HCT116 (cell line): Measurements from ENCODE around the gene STAG3. TPM values are rescaled to one million over a fixed set of nuclear protein-coding genes. Genes with fewer than 3 reads are reported as not detected.

Source experiments
- ATAC-seq: fragments of 200-7000 bp; cut with Tn5 transposase; 2 replicates; pipeline ENCODE4 v1.9.1; 2020; ENCODE audit warnings: mild to moderate bottlenecking, moderate library complexity
- BruUV-seq: library from RNA; stranded (reverse); fragments of 400-500 nt; replicated peaks from 2 replicates; lab custom pipeline; 2021; lab: Mats Ljungman, UMichigan
- CTCF ChIA-PET: fragments of 300-600 bp; sonication (Branson Sonifier 250); formaldehyde crosslinking; loops from one replicate; lab custom pipeline; 2021; ENCODE audit warnings: antibody characterized with exemption; lab: Charles Lee
- POLR2A ChIA-PET: fragments of 300-600, 350-600 bp; sonication (Branson Sonifier 250); formaldehyde crosslinking; loops from one replicate; lab custom pipeline; 2021; ENCODE audit warnings: antibody characterized with exemption; lab: Charles Lee
- RAD21 ChIA-PET, 2 experiments: fragments of 300-600 bp; sonication (Branson Sonifier 250); formaldehyde crosslinking; loops; one replicate each; lab custom pipeline; 2023; ENCODE audit warnings: low total read pairs in 2 of 2; ENCODE audit not compliant: uncharacterized antibody in 2 of 2, unreplicated experiment in 2 of 2, low non-redundant PET in 1 of 2; lab: Charles Lee
- DNase-seq: peaks from one replicate; pipeline ENCODE4 v3.0.0-alpha.2; 2010; ENCODE audit warnings: low read depth, low spot score
- H2AFZ ChIP-seq: fragments of 200-600 bp; shearing (Covaris generic), sonication (generic); 2 replicates; pipeline ENCODE4 v1.6.1; 2017; ENCODE audit warnings: low read depth, mixed run types, mixed read lengths, antibody characterized with exemption, low read length; ENCODE audit not compliant: poor library complexity, severe bottlenecking
- H3K27ac ChIP-seq: 2 replicates; pipeline ENCODE4 v1.5.1; 2012; ENCODE audit warnings: low read depth, low read length
- H3K27me3 ChIP-seq: fragments of 200-600 bp; sonication (generic); 2 replicates; pipeline ENCODE4 v1.6.1; 2016; ENCODE audit warnings: mixed run types, low read length, mixed read lengths; ENCODE audit not compliant: insufficient read depth
- H3K36me3 ChIP-seq, 2 experiments: fragments of 200-500 bp in 1 of 2; fragments of 200-600 bp in 1 of 2; sonication (Bioruptor generic) in 1 of 2; sonication (generic) in 1 of 2; 2 replicates each; pipeline versions ENCODE4 v1.5.1 to v1.6.1; 2014 to 2016; ENCODE audit warnings: low read length in 2 of 2, inconsistent platforms in 1 of 2, mixed read lengths in 1 of 2, mixed run types in 1 of 2; ENCODE audit not compliant: insufficient read depth in 2 of 2, control insufficient read depth in 1 of 2
- H3K4me1 ChIP-seq, 2 experiments: fragments of 200-600 bp in 1 of 2; sonication (generic) in 1 of 2; 2 replicates each; pipeline versions ENCODE4 v1.5.1 to v1.6.1; 2012 to 2017; ENCODE audit warnings: low read length in 2 of 2, inconsistent platforms in 1 of 2, mild to moderate bottlenecking in 1 of 2, mixed read lengths in 1 of 2, mixed run types in 1 of 2, moderate library complexity in 1 of 2; ENCODE audit not compliant: insufficient read depth in 2 of 2, control insufficient read depth in 1 of 2
- H3K4me2 ChIP-seq: fragments of 200-600 bp; sonication (generic); 2 replicates; pipeline ENCODE4 v1.6.1; 2017; ENCODE audit warnings: mixed run types, low read length, mixed read lengths
- H3K4me3 ChIP-seq, 2 experiments: fragments of 200-600 bp in 1 of 2; sonication (generic) in 1 of 2; replicated peaks in 1 of 2; 2 replicates each; pipeline ENCODE4 v1.5.1; 2011 to 2016; ENCODE audit warnings: low read length in 2 of 2, control low read depth in 1 of 2, low read depth in 1 of 2, mild to moderate bottlenecking in 1 of 2, mixed read lengths in 1 of 2, mixed run types in 1 of 2
- H3K79me2 ChIP-seq: fragments of 200-600 bp; sonication (generic); 2 replicates; pipeline ENCODE4 v1.6.1; 2017; ENCODE audit warnings: mild to moderate bottlenecking, mixed run types, low read length, moderate library complexity, mixed read lengths; ENCODE audit not compliant: insufficient read depth
- H3K9ac ChIP-seq: fragments of 200-600 bp; sonication (generic); 2 replicates; pipeline ENCODE4 v1.6.1; 2016; ENCODE audit warnings: low read length, mixed read lengths
- H3K9me2 ChIP-seq: fragments of 200-600 bp; sonication (generic), shearing (Covaris generic); 2 replicates; pipeline ENCODE4 v1.6.1; 2017; ENCODE audit warnings: mixed run types, mild to moderate bottlenecking, moderate library complexity; ENCODE audit not compliant: insufficient read depth
- H3K9me3 ChIP-seq, 2 experiments: fragments of 200-500 bp in 1 of 2; fragments of 200-600 bp in 1 of 2; sonication (Bioruptor generic) in 1 of 2; sonication (generic) in 1 of 2; 2 replicates each; pipeline ENCODE4 v1.6.1; 2014 to 2017; ENCODE audit warnings: low read length in 2 of 2, mixed read lengths in 2 of 2, inconsistent platforms in 1 of 2, low read depth in 1 of 2, mild to moderate bottlenecking in 1 of 2, mixed run types in 1 of 2, moderate library complexity in 1 of 2; ENCODE audit not compliant: control insufficient read depth in 1 of 2, insufficient read depth in 1 of 2
- H4K20me1 ChIP-seq: fragments of 200-600 bp; sonication (generic), shearing (Covaris generic); 2 replicates; pipeline ENCODE4 v1.6.1; 2017; ENCODE audit warnings: mixed run types, mild to moderate bottlenecking, moderate library complexity; ENCODE audit not compliant: insufficient read depth
- ATF3 ChIP-seq: IDR thresholded peaks from 2 replicates; pipeline ENCODE4 v1.6.1; 2012
- CBX3 ChIP-seq: IDR thresholded peaks from 2 replicates; pipeline ENCODE4 v1.6.1; 2012; ENCODE audit warnings: low read depth
- CEBPB ChIP-seq: IDR thresholded peaks from 2 replicates; pipeline ENCODE4 v1.6.1; 2012; ENCODE audit warnings: low read depth
- CTCF ChIP-seq, 3 experiments: fragments of 200-600 bp in 1 of 3; sonication (generic) in 1 of 3; IDR thresholded peaks in 2 of 3; conservative IDR thresholded peaks in 1 of 3; 2 replicates each; pipeline ENCODE4 v1.5.1; 2012 to 2017; ENCODE audit warnings: low read depth in 2 of 3, low read length in 2 of 3, antibody characterized with exemption in 1 of 3, borderline replicate concordance in 1 of 3, control low read depth in 1 of 3, mild to moderate bottlenecking in 1 of 3, mixed read lengths in 1 of 3, mixed run types in 1 of 3, moderate library complexity in 1 of 3; ENCODE audit not compliant: insufficient read depth in 1 of 3
- EGR1 ChIP-seq: IDR thresholded peaks from 2 replicates; pipeline ENCODE4 v1.6.1; 2012; ENCODE audit warnings: low read depth
- FOSL1 ChIP-seq: IDR thresholded peaks from 2 replicates; pipeline ENCODE4 v1.6.1; 2012; ENCODE audit warnings: low read depth
- POLR2A ChIP-seq: IDR thresholded peaks from 2 replicates; pipeline ENCODE4 v1.7.0; 2011; ENCODE audit warnings: borderline replicate concordance; ENCODE audit not compliant: insufficient read depth, insufficient read length; ENCODE audit errors: extremely low read depth
- POLR2AphosphoS5 ChIP-seq: IDR thresholded peaks from 2 replicates; pipeline ENCODE4 v1.6.1; 2011; ENCODE audit warnings: mild to moderate bottlenecking, low read depth, low read length, moderate library complexity
- RAD21 ChIP-seq: IDR thresholded peaks from 2 replicates; pipeline ENCODE4 v1.6.1; 2012; ENCODE audit warnings: low read depth, mild to moderate bottlenecking
- SIN3A ChIP-seq: IDR thresholded peaks from 2 replicates; pipeline ENCODE4 v1.6.1; 2012; ENCODE audit warnings: low read depth
- SRF ChIP-seq: IDR thresholded peaks from 2 replicates; pipeline ENCODE4 v1.6.1; 2012; ENCODE audit warnings: low read depth
- ZBTB33 ChIP-seq: IDR thresholded peaks from 2 replicates; pipeline ENCODE4 v1.6.1; 2011; ENCODE audit warnings: mild to moderate bottlenecking, low read length, moderate library complexity; ENCODE audit not compliant: insufficient replicate concordance; ENCODE audit errors: extremely low read depth
- ZNF274 ChIP-seq: fragments of 200-500 bp; sonication (Bioruptor generic); IDR thresholded peaks from 2 replicates; pipeline ENCODE4 v1.6.1; 2014; ENCODE audit warnings: mild to moderate bottlenecking, low read depth, low read length, inconsistent platforms
- intact Hi-C: fragments of 100-400 bp; cut with micrococcal nuclease; formaldehyde crosslinking; loops from 2 replicates; pipeline ENCODE4 v1.10.0; 2022
- total RNA-seq: library from RNA; stranded (reverse); gene quantifications from one replicate; pipeline ENCODE4 v1.2.1, GENCODE V29; 2021; ENCODE audit not compliant: unreplicated experiment

Gene STAG3
- total RNA-seq, 1 experiment from 2014 or later = 1.2 TPM

- no peak for TF ChIP-seq RAD21
- no peak for TF ChIP-seq FOSL1
- TF ChIP-seq SIN3A = no peak
- TF ChIP-seq ZNF274 = no peak
- TF ChIP-seq SRF = no peak
- no peak for TF ChIP-seq POLR2AphosphoS5
- TF ChIP-seq ATF3 = no peak
- no peak for TF ChIP-seq CEBPB
- TF ChIP-seq ZBTB33 = no peak
- TF ChIP-seq CBX3 = no peak
- no peak for TF ChIP-seq POLR2A
- TF ChIP-seq EGR1 = no peak
- no peak for TF ChIP-seq CTCF (IDR thresholded peaks at IDR 0.05 in 2 of 3, conservative IDR thresholded peaks at IDR 0.05 in 1 of 3; ENCODE audit: borderline replicate concordance in 1 of 3, insufficient read depth in 1 of 3, low read depth in 2 of 3, low read length in 2 of 3)
- TF ChIP-seq, all 23 proteins: peak for 0
- Histone ChIP-seq H3K9me2 (no peaks in the 10 kb centered on the region), H3K36me3 (no peaks in the 10 kb centered on the region), H3K27me3 (no peaks in the 10 kb centered on the region), H3K9me3 (no peaks in the 10 kb centered on the region), H3K9ac (no peak overlapping the region), H3K4me1 (peaks cover 3 to 12% of the 10 kb centered on the region in 2 experiments; a peak in 2 of 4 replicates), H3K4me3 (no peak overlapping the region), H3K4me2 (no peak overlapping the region), H3K79me2 (no peaks in the 10 kb centered on the region), H2AFZ (no peak overlapping the region), H4K20me1 (no peaks in the 10 kb centered on the region), H3K27ac (no peak overlapping the region)
- intact Hi-C loops = no loop called here
- CTCF ChIA-PET = no interaction called here
- no TSS peak for BruUV-seq
- POLR2A ChIA-PET = no interaction called here
- DNase-seq (no peak), ATAC-seq (no peak)
- RAD21 ChIA-PET = no interaction called here
Observed at GRCh38 chr7:100174582-100174981, 3.1 kb upstream of the STAG3 start.
